ENCODE measurements around the gene DYNLRB2.

The DYNLRB2 gene

DNA sequence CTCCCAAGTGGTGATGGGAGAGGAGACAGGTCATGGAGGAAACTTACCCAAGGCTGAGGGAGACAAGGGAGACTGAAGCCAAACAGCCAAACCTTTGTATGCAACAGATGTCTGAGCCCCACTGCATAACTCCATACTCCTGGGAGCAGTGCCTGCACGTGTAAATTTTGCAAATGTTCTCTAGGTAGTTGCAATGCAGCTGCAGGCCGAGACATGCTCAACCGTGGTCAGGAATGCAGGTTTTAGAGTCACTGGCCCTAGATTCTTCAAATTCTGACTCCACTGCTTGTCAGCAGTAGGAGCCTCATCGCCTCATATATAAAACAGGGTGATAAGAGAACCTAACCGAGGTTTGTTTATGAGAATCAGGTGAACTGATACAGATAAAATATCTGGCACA lies 11.5 kb downstream of the DYNLRB2 start:
- DNase-seq (ENCODE audit: low read depth), result no peak

DNA sequence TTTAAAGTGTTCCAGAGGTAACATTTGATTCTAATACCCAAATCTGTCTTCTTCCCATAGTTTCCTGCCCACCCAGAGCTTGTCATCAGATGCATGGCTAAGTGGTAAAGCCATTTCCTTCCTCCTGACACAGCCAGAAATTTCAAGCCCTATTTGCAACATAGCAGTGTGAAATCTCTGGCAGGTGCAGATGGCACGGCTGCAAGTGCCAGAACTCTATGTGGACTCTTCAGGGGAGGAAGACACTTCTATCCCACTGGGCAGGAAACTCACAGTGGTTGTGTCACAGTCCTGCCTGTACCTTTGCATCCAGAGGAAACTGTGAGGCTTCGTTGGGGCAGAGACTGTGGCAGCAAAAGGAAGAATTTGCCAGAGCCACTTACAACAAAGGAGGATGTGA lies 13.2 kb downstream of the DYNLRB2 start:
- DNase-seq (ENCODE audit: low read depth), result no peak

DNA sequence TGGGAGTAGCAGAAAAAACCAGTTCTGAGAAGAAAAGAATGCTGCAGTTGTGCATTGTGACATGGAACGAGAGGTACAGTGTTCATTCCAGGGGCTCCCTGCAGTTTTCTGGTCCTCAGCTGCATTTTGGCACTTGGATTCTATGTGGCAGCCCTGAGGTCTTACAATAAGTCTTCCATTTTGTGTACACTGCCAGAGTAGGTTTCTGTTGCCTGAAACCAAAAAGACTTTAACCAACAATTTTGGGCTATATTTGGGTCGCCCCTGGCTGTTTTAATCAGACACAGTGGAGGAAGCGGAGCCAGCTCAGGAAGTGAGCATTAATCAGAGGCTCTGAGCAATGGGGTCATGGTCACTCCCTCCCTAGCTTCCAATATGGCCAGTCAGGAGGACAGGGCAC lies 15.7 kb downstream of the DYNLRB2 start:
- DNase-seq (ENCODE audit: low read depth), result no peak

DNA sequence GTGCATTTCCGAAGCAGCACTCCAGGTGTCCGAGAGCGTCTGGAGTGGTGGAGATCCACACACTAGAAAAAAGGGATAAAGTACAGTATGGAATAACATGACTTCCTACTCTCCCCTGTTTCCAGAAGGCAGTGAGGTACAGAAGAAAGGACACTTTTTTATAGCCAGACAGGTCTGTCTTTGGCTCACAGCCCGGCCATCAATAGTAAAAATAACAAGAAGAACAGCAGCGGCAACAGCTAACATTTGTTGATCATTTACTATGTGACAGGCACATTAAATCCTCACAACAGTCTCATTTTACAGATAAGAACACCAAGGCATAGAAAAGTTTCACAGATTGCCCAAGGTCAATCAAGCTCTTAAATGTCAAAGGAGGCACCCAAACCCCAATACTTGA lies 16.2 kb downstream of the DYNLRB2 start:
- DNase-seq (ENCODE audit: low read depth), result no peak

DNA sequence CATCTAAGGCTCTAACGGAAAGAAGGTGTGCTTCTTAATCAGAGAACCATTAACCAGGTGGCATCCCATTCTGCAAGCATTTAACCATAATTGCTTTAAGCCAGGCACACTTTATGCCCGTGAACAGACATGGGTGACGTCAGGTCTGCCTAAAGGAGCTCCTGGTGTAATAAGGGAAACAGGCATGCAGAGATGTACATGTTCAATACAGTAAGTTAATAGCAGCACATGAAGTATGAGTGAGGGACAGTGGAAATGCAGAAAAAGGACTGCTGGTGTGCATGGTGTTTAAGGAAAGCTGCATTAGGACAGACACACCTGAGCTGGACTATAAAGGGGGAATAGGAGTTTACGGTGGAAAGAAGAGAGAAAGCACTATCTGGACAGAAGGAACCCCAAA lies 18.6 kb downstream of the DYNLRB2 start:
- DNase-seq (ENCODE audit: low read depth), result no peak

DNA sequence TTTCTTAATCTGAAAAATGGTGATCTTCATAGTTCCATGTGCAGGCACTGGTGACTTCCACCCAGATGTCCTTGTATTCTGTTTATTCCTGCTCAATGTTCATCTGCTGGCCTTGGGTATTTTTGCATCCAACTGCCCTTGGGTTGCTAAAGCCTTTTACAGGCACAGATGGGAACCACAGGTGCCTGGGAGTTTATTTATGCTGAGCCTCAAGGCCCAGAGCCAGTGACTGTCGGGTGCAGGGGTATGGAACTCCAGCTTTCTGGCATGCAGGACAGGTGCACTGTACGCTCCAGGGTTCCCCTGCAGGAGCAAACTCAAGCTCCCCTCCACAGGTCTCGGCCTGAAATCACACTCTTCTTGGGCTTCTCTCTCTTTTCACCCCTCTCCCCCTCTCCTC lies 22.3 kb downstream of the DYNLRB2 start:
- DNase-seq (ENCODE audit: low read depth), result no peak

DNA sequence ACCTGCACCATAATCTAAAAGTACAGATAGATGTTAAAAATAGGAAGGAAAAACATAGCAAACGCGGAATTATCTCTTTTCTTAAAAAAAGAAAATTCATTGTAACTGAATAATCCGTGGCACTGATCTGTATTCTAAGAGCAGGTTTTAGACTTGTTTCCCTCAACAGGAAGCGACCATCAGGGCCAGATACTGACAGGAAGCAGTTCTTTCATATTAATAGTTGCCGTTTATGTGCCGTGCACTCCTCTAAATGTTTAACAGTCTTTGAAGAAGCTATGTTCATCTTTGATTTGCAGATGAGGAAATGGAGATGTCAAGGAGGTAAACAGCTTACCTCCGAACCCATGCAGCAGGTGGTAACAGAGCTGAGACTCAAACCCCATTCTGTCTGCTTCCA lies 23.6 kb downstream of the DYNLRB2 start:
- no peak for DNase-seq (ENCODE audit: low read depth)

DNA sequence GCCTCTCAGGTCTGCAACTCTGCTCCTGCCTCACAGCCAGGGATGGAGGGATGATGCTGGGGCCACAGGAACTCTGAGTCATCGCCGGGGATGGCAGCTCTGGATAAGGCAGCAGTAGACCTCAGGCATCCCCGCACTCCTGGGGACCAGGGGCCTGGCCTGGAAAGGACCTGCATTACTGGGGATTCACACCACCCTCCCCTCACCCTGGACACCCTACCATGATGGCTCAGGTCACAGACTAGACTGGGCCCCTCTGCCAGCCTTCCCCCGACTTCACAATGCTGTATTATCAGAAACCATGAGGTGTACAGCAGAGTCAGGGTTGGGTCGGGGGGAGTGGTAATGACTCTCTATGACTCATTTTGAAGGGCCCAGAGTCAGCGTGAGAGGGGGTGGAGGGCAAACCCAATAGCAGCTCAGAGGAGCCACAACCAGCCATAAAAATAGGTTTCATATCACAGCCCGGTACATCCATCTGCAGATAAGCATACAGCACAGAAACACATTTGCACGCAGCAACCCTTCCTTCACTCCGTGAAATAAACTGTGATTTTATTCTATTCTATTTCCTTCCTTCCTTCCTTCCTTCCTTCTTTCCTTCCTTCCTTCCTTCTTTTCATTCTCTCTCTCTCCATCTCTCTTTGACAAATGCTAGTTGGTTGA lies 28.8 kb downstream of the DYNLRB2 start:
- DNase-seq (ENCODE audit: low read depth), result peak; percentile 61

DNA sequence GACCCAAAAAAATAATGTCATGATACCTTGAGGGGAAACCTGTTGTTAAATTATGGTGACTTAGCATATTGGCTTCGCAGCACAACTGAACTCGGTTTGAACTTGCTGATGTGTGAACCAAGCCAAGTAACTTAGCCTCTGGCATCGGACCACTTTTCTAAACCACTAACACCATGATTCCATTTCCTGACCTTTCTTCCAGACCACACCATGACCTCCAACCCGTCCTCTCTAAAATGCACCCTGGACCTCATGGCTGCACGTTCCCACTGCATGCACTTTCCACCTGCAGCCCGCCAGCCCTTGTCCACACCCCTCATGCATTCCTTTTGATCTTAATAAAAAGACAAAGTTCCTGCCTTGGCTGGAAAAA lies 29.3 kb downstream of the DYNLRB2 start:
- peak; percentile 50 for DNase-seq (ENCODE audit: low read depth)

DNA sequence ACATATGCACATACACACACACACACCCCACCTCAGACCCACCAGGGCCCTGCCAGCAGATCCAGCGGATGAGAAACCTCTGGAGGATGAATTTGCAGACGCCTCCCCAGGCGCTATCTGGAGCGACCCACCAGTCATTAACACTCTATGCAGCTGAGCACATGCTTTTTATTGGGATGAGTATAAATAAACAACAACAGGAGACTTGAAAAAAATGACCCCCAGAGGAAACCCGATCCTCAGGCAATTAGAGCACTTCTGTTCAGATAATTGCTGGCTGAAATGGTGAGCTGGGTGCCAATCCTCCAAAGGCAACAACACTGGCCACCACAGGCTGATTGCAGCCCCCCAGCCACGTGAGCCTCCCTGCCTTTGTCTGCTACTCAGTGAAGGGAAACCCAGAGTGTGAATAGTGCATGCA lies 32.9 kb downstream of the DYNLRB2 start:
- no peak for DNase-seq (ENCODE audit: low read depth)

DNA sequence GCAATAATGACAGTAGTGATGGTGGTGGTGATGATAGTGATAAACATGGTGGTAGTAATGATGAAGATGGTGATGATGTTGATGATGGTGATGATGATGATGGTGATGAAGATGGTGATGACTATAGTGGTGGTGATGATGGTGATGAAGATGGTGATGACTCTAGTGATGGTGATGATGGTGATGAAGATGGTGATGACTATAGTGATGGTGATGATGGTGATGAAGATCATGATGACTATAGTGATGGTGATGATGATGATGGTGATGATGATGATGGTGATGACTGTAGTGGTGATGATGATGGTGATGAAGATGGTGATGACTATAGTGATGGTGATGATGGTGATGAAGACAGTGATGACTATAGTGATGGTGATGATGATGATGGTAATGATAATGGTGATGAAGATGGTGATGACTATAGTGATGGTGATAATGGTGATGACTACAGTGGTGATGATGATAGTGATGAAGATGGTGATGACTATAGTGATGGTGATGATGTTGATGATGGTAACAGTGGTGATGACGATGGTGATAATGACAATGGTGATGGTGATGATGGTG lies 35.6 kb downstream of the DYNLRB2 start:
- DNase-seq (ENCODE audit: low read depth), result no peak

DNA sequence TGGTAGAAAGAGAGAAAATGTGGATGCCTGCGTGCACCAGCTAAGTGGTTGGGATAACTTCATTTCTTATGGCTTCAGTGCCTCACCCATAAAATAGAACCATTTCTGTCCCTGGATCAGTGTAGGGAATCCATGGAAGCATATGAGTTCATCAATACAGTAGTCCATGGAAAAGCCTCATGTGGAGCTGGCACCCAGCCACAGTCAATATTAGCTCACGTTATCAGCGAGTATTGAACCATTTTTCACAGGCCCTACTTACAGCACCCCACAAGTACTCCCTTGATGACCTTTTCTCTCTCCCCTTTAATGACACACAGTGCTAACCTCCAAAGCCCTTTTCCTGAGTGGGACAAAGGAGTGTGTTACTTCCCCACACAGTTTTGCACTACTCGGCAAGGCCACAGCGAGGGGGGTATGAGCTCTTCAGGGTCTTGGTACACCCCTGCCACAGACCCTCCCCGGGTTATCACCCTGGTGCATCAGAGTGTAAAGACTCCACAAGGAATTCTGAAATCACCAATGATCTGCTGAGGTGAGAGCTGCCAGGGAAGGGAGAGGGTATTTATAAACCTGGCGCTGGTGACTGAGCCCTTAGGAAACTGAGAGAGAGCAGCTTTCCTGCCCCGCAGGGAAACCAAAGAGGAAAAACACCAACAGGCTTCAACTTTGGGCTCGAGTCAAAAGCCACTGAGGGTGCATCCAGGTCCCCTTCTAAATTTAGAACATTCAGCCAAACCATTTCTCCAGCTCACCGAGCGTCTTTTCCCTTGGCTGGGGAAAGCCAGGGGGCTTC lies 36.9 kb downstream of the DYNLRB2 start:
- DNase-seq (ENCODE audit: low read depth), result no peak

DNA sequence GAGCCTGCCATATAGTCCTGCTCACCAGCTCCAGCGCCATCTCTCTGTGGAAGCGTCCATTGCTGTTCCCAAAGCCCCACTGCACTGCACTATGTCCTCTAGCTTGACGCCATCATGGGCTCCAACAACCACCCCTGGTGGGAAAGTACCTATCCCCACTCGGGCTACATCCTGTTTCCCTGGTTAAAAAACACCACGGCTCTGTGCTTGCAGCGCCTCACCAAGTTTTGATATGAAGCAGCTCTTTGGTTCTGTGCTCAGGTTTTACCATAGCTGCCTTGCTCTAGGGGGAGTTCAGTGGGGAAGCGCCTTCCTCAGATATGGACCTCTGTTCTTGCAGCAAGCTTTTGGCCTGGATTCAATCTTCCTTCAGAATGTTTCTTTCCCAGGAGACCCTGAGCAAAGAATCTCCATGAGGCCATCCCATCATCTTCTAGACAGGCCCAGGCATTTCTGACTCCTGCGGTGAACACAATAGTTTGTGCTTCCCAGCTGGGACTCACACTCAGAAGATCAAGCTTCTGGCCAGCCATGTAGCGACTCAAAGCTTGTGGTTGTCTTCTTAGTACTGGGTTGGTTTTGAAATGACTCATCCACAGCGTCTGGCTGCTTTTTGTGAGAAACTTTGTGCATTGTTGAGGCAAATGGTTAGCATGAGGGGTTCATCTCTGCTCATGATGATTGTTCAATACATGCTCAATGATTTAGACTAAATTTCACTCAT lies 39.5 kb downstream of the DYNLRB2 start:
- peak; percentile 75 for DNase-seq (ENCODE audit: low read depth)

DNA sequence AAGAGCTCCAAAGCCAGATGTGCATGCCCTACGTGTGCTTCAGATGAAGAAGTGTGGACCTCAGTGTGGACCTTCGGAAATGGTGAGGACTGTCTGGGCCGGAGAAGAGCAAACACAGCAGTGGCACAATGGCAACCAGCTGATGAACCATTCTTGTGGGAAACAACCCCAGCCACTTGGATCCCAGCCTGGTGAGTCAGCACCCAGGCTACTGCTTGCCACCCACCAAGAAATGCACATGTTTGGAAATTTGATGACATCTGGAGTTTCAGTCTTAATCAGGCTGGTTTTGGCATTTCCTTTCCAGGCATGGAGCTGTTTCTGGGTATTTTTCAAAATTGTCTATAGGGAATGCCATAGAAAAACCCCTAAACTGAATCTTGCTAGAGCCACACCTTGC lies 42.7 kb downstream of the DYNLRB2 start:
- peak; percentile 88 for DNase-seq (ENCODE audit: low read depth)

DNA sequence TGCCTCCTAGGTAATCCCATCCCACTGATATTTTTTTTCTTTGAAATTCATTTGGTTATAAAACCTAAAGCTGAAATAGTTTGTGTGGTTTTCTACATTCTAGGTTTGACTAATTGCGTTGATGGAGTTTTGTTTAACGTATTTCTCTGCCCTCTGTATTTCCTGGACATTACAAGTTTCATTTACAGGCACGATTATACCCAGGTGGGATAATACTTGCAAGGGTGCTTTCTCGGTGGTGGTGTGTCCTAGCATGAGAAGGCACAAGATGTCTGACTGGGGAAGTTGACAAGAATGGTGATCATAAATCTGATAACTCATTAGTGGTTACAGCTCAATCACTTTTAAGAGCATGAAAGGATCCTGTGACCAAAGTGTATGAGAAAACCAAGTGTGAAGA lies 45.0 kb downstream of the DYNLRB2 start:
- no peak for DNase-seq (ENCODE audit: low read depth)

DNA sequence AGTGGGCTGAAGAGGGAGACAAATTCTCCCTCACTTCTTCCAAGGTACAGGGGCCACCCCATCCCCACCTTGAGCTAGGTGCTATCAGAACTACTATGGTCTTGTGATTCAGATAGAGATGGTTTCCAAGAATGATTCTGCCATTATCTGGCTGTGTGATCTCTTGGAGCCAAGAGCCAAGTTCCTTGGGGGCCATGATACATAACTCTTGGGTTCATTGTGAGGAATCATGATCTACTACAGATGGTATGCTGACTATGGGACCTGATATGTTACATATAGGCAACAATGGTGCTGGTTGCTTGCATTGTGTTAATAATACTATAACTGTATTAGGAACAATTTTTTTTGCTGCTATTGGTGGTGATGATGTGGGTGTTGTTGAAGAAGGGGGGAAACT lies 45.7 kb downstream of the DYNLRB2 start:
- peak; percentile 62 for DNase-seq (ENCODE audit: low read depth)

DNA sequence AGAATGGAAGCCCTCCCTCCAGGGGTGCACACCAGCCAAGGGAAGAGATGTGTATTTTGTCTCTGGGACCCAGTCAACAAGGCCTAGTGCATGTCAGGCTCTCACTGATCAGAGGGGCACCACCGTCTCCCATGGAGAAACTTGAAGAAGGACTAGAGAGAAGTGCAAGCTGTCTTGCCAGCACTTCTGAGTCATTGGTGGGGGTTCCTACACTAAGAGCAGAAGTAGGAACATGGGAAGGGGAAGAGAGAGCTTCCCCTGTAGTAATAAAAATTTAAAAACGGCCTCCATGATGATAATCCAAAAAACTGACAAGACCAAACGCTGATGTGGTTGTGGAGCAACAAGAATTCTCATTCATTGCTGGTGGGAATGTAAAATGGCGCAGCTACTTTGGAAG lies 46.3 kb downstream of the DYNLRB2 start:
- no peak for DNase-seq (ENCODE audit: low read depth)

DNA sequence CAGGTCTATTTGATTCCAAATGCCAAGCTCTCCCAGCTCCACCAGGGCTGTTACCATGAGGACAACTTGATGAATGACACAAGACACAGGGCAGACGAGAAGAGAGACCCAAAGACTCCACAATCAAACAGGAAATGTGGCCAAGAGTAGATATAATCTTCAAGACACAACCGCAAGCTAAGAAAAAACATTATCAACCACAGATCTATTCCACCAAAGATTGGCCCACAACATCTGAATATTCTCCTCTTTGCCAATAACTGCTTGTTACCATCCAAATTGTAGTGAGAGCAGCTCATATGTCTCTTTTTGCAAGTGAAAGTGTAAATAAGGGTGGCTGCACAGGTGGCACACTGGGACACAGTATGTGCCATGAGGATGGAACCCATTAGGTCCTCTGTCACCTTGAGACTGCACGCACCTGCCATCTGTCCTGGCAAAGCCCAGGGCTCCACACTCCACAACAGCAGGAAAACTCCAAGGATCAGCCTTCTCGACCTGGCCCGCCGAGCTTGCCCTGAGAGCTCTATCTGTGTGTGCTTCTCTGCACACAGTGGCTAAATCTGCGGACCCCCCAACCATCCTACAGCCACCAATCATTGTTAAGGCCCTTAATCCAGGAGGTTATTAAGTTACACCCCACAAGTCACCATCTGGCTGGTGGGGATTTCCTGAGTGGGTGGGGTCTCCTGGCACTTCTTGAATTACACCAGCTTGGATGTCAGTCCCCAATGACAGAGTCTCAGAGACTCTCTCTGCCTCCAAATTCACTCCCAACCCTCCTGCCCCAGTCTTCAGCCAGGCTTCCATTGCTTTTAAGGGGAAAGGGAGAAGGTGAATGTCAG lies 50.5 kb downstream of the DYNLRB2 start:
- peak; percentile 4 for DNase-seq (ENCODE audit: low read depth)

DNA sequence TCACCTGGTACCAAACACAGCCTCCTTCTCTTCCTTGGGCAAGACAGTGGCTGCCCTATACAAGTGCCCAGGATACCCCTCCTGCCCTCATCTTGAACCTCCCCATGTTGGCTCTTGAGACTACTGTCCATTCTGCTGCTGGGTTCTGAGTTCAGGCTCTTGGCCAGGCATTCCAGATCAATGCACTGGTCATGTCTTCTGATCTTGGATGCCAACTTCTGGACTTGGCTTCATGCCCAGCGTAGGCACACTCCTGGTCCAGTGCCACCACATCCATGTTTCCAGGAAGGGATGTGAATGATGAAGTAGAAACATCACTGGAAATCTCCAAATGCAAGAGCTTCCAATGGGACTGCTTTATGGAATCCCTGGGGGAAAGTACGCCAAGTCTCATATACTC lies 51.5 kb downstream of the DYNLRB2 start:
- no peak for DNase-seq (ENCODE audit: low read depth)

DNA sequence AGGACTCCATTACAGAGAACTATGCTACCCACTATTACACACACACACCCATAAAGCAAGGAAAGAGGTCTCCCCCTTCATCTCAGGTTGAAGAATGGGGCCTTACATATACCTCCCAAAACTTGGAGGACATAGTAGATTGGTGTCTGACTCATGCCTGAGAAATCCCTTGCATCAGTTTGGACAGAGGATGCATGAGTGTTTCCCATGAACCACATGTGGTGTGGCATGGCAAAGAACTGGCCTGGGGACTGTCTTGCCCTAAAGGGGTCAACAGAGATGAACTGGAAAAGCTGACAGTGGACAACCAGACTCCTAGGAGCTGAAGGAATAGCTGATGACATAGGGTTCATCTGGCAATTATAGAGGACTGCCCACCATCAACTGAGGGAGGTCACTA lies 54.0 kb downstream of the DYNLRB2 start:
- DNase-seq (ENCODE audit: low read depth), result peak; percentile 62

DNA sequence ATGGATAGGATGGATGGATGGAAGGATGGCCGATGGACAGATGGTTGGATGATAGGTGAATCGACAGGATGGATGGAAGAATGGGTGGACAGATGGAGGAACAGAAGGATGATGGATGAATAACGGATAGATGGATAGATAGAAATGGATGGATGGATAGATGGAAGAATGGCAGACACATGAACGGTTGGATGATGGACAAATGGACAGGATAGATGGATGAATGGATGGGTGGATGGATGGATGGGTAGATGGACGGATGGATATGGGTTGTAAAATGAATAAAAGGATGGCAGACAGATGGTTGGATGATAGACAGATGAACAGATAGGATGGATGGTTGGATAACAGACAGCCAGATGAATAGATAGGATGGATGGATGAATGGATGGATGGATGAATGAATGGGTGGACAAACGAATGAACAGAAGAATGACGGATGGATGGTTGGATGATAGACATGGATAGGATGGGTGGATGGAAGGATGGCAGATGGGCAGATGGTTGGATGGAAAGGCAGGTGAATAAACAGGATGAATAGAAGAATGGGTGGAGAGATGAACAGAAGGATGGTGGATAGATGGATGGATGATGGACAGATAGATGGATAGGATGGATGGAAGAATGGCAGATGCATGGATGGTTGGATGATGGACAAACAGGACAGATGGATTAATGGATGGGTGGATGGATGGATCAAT lies 55.9 kb downstream of the DYNLRB2 start:
- DNase-seq (ENCODE audit: low read depth), result no peak
